ENCODE data around the gene CA11. TPM values are rescaled to one million over a fixed set of nuclear protein-coding genes. Genes with fewer than 3 reads are reported as not detected.
A peak's percentile ranks its signal among the peaks of the same experiment; 100 is the strongest.

Gene CA11
- total RNA-seq, 1 donor from 2014 or later = 9.5 TPM

GRCh38 chr19:48629297-48629598, 16.7 kb downstream of the CA11 start:
- ChIA-PET CTCF (no interaction called here), POLR2A (interaction anchor here (1.7 kb wide), 1 partner anchor 10 kb away, joined by 16 read pairs; the partner anchor contains the start of genes RPL18 and SPHK2)
- DNase-seq (no peak), ATAC-seq (ENCODE audit: low read depth) (no peak)
- TF ChIP-seq CTCF (IDR thresholded peaks at IDR 0.05) = no peak
- no peaks in the 10 kb centered on the region for H3K9me3 Mint-ChIP-seq
- peaks cover 34% of the 10 kb centered on the region for H3K4me1 Mint-ChIP-seq
- no peak overlapping the region for H3K27ac Mint-ChIP-seq
- no peaks in the 10 kb centered on the region for H3K27me3 Mint-ChIP-seq
- intact Hi-C loops (cut with micrococcal nuclease) = no loop called here
- peaks cover 35% of the 10 kb centered on the region for H3K36me3 Mint-ChIP-seq (ENCODE audit: low read depth)
- H3K4me3 Mint-ChIP-seq = no peak overlapping the region

- ATAC-seq (ENCODE audit: low read depth) = no peak
- CTCF ChIA-PET = no interaction called here
These were observed 17.3 kb downstream of the CA11 start for GRCh38 chr19:48628486-48629296.

GRCh38 chr19:48627865-48628314, 18.1 kb downstream of the CA11 start:
- no peaks in the 10 kb centered on the region for H3K9me3 Mint-ChIP-seq
- no peak overlapping the region for H3K4me3 Mint-ChIP-seq
- no peaks in the 10 kb centered on the region for H3K27me3 Mint-ChIP-seq
- ATAC-seq (ENCODE audit: low read depth) (no peak), DNase-seq (no peak)
- intact Hi-C loops (cut with micrococcal nuclease) = no loop called here
- H3K36me3 Mint-ChIP-seq (ENCODE audit: low read depth) = peaks cover 39% of the 10 kb centered on the region
- POLR2A ChIA-PET = interaction anchor here (1.2 to 2.2 kb wide), 3 partner anchors 10 to 19 kb away, joined by 3 to 22 read pairs (median 16); partner anchors contain the start of genes RPL18 and SPHK2
- CTCF ChIA-PET = interaction anchor here (0.6 kb wide), 1 partner anchor 19 kb away, joined by 3 read pairs; no protein-coding TSS in a partner anchor
- peaks cover 31% of the 10 kb centered on the region for H3K4me1 Mint-ChIP-seq
- no peak overlapping the region for H3K27ac Mint-ChIP-seq
- no peak for TF ChIP-seq CTCF (IDR thresholded peaks at IDR 0.05)

More at GRCh38 chr19:48628486-48629296, 17.3 kb downstream of the CA11 start:
- Mint-ChIP-seq H3K27me3 (no peaks in the 10 kb centered on the region), H3K4me1 (peaks cover 34% of the 10 kb centered on the region), H3K27ac (peak overlapping the region; percentile 32), H3K36me3 (ENCODE audit: low read depth) (peaks cover 38% of the 10 kb centered on the region), H3K9me3 (no peaks in the 10 kb centered on the region), H3K4me3 (no peak overlapping the region)
- no peak for TF ChIP-seq CTCF (IDR thresholded peaks at IDR 0.05)
- POLR2A ChIA-PET = interaction anchor here (1.2 to 2.2 kb wide), 3 partner anchors 9 to 19 kb away, joined by 3 to 22 read pairs (median 16); partner anchors contain the start of genes RPL18 and SPHK2
- no peak for DNase-seq
- intact Hi-C loops (cut with micrococcal nuclease) = no loop called here

- intact Hi-C loops (cut with micrococcal nuclease) = no loop called here
- DNase-seq (no peak), ATAC-seq (ENCODE audit: low read depth) (no peak)
- H3K36me3 Mint-ChIP-seq (ENCODE audit: low read depth) = peaks cover 38% of the 10 kb centered on the region
- ChIA-PET CTCF (interaction anchor here (0.6 kb wide), 1 partner anchor 18 kb away, joined by 3 read pairs; no protein-coding TSS in a partner anchor), POLR2A (interaction anchor here (1.3 to 2.2 kb wide), 2 partner anchors 9 to 18 kb away, joined by 16 to 22 read pairs; partner anchors contain the start of genes RPL18 and SPHK2)
- no peak overlapping the region for H3K4me3 Mint-ChIP-seq
- TF ChIP-seq CTCF (IDR thresholded peaks at IDR 0.05) = no peak
- peaks cover 28% of the 10 kb centered on the region for H3K4me1 Mint-ChIP-seq
- H3K9me3 Mint-ChIP-seq = no peaks in the 10 kb centered on the region
- no peaks in the 10 kb centered on the region for H3K27me3 Mint-ChIP-seq
- peak overlapping the region; percentile 56 for H3K27ac Mint-ChIP-seq
These were observed 18.7 kb downstream of the CA11 start for GRCh38 chr19:48627201-48627864.

GRCh38 chr19:48625891-48626327, 20.1 kb downstream of the CA11 start:
- ChIA-PET POLR2A (interaction anchor here (0.6 to 0.7 kb wide), 3 partner anchors 10 to 1281 kb away, joined by 3 to 6 read pairs (median 4); no protein-coding TSS in a partner anchor), CTCF (no interaction called here)
- peaks cover 36% of the 10 kb centered on the region for H3K36me3 Mint-ChIP-seq (ENCODE audit: low read depth)
- ATAC-seq (ENCODE audit: low read depth) (no peak), DNase-seq (no peak)
- H3K4me3 Mint-ChIP-seq = no peak overlapping the region
- TF ChIP-seq CTCF (IDR thresholded peaks at IDR 0.05) = no peak
- intact Hi-C loops (cut with micrococcal nuclease) = no loop called here
- no peaks in the 10 kb centered on the region for H3K27me3 Mint-ChIP-seq
- peaks cover 33% of the 10 kb centered on the region for H3K4me1 Mint-ChIP-seq
- H3K27ac Mint-ChIP-seq = no peak overlapping the region
- H3K9me3 Mint-ChIP-seq = no peaks in the 10 kb centered on the region

Data from activated B cell treated with CpG ODN at 0.5 μM for 24 hours (primary cell).